ENCODE data around the gene P3H2.

DNA sequence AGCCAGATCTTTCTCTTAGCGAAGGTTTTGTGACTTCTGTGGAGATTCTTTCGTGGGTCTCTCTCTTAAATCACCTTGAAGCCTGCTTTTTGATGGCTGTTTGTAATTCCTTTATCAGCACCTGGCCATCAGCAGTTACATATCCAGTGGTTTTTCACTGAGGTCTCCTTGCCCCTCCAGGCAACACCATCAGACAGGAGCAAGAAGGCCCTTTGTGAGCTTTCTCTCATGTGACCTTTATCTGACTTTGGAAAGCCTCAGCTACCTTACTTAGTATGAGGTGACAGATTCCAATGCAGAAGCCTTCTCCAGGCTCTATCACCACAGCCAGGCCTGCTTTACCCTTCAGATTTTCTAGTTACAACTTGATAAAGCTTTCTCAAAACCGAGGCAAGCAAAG lies 30.0 kb upstream of the P3H2 start:
- no peak for TF ChIP-seq POLR2A (IDR thresholded peaks at IDR 0.05; ENCODE audit: extremely low read depth, insufficient read length)
- TF ChIP-seq, protein P1, sequence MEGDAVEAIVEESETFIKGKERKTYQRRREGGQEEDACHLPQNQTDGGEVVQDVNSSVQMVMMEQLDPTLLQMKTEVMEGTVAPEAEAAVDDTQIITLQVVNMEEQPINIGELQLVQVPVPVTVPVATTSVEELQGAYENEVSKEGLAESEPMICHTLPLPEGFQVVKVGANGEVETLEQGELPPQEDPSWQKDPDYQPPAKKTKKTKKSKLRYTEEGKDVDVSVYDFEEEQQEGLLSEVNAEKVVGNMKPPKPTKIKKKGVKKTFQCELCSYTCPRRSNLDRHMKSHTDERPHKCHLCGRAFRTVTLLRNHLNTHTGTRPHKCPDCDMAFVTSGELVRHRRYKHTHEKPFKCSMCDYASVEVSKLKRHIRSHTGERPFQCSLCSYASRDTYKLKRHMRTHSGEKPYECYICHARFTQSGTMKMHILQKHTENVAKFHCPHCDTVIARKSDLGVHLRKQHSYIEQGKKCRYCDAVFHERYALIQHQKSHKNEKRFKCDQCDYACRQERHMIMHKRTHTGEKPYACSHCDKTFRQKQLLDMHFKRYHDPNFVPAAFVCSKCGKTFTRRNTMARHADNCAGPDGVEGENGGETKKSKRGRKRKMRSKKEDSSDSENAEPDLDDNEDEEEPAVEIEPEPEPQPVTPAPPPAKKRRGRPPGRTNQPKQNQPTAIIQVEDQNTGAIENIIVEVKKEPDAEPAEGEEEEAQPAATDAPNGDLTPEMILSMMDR (IDR thresholded peaks at IDR 0.05; ENCODE audit: low read depth, low read length), result no peak

All from NB4 (cell line).